Testis (tissue), 2 donors: ENCODE results near the gene STAG1.

ENCODE experiments used
- CTCF ChIP-seq, 3 experiments: fragments of 450-650 bp in 2 of 3; fragments of 200-600 bp in 1 of 3; sonication (generic) in 1 of 3; IDR thresholded peaks; one replicate each; pipeline ENCODE4 v1.5.1; 2016 to 2019; ENCODE audit warnings: antibody characterized with exemption in 3 of 3, mild to moderate bottlenecking in 2 of 3, moderate library complexity in 1 of 3
- POLR2A ChIP-seq: fragments of 450-650 bp; IDR thresholded peaks from one replicate; pipeline ENCODE4 v1.6.1; 2017; ENCODE audit warnings: antibody characterized with exemption, mild to moderate bottlenecking, moderate library complexity

- TF ChIP-seq CTCF (IDR thresholded peaks at IDR 0.05) (no peak), POLR2A (no peak)
Observed at GRCh38 chr3:136650461-136650860, 101.7 kb downstream of the STAG1 start.
